Hepatocyte (in vitro differentiated cells): ENCODE measurements around the gene TFDP1. TPM values are rescaled to one million over a fixed set of nuclear protein-coding genes. Genes with fewer than 3 reads are reported as not detected.

ENCODE experiments used
- DNase-seq: peaks from one replicate; pipeline ENCODE4 v3.0.0-alpha.2; 2016; ENCODE audit warnings: low spot score
- H2AFZ ChIP-seq: fragments of 200-600 bp; sonication (generic); 2 replicates; pipeline ENCODE4 v1.6.0; 2016; ENCODE audit warnings: antibody characterized with exemption, mild to moderate bottlenecking
- H3K27ac ChIP-seq: fragments of 200-600 bp; sonication (generic); 2 replicates; pipeline ENCODE4 v1.5.1; 2016; ENCODE audit warnings: mild to moderate bottlenecking
- H3K27me3 ChIP-seq: fragments of 200-600 bp; sonication (generic); 2 replicates; pipeline ENCODE4 v1.6.1; 2016
- H3K36me3 ChIP-seq: fragments of 200-600 bp; sonication (generic); replicated peaks from 2 replicates; pipeline ENCODE4 v1.5.1; 2016; ENCODE audit warnings: low read depth; ENCODE audit not compliant: insufficient read depth
- H3K4me1 ChIP-seq: fragments of 200-600 bp; sonication (generic); 2 replicates; pipeline ENCODE4 v1.5.1; 2016; ENCODE audit warnings: mild to moderate bottlenecking, moderate library complexity; ENCODE audit not compliant: insufficient read depth
- H3K4me2 ChIP-seq: fragments of 200-600 bp; sonication (generic); 2 replicates; pipeline ENCODE4 v1.6.0; 2016
- H3K4me3 ChIP-seq: fragments of 200-600 bp; sonication (generic); 2 replicates; pipeline ENCODE4 v1.5.1; 2016; ENCODE audit warnings: mild to moderate bottlenecking
- H3K79me2 ChIP-seq: fragments of 200-600 bp; sonication (generic); 2 replicates; pipeline ENCODE4 v1.6.0; 2017; ENCODE audit warnings: mild to moderate bottlenecking
- H3K9me2 ChIP-seq: fragments of 200-600 bp; sonication (generic); replicated peaks from 2 replicates; pipeline ENCODE4 v1.6.0; 2017; ENCODE audit warnings: mild to moderate bottlenecking; ENCODE audit not compliant: insufficient read depth
- H3K9me3 ChIP-seq: fragments of 200-600 bp; sonication (generic); 2 replicates; pipeline ENCODE4 v1.5.1; 2016; ENCODE audit warnings: low read depth, mild to moderate bottlenecking
- H4K20me1 ChIP-seq: fragments of 200-600 bp; sonication (generic); 2 replicates; pipeline ENCODE4 v1.6.0; 2016; ENCODE audit warnings: mild to moderate bottlenecking; ENCODE audit not compliant: insufficient read depth, poor library complexity, severe bottlenecking
- CTCF ChIP-seq: fragments of 200-600 bp; sonication (generic); IDR thresholded peaks from 2 replicates; pipeline ENCODE4 v1.5.1; 2016; ENCODE audit warnings: antibody characterized with exemption, mild to moderate bottlenecking; ENCODE audit not compliant: poor library complexity
- EZH2 ChIP-seq: fragments of 200-600 bp; sonication (generic); IDR thresholded peaks from 2 replicates; pipeline ENCODE4 v1.6.1; 2016; ENCODE audit warnings: antibody characterized with exemption, mild to moderate bottlenecking, borderline replicate concordance
- EZH2phosphoT487 ChIP-seq: fragments of 200-600 bp; sonication (generic); IDR thresholded peaks from one replicate; pipeline ENCODE4 v1.6.1; 2018; ENCODE audit warnings: antibody characterized with exemption, mild to moderate bottlenecking, low read depth, moderate library complexity; ENCODE audit not compliant: unreplicated experiment, severe bottlenecking
- WGBS: methylation state at CpG from one replicate; pipeline ENCODE4 v1.1.6; 2016; ENCODE audit warnings: low lambda C conversion rate; ENCODE audit errors: missing lambda C conversion rate; 5-methylcytosine and 5-hydroxymethylcytosine counted together
- polyA plus RNA-seq: library from polyadenylated mRNA; unstranded; fragments of >200 nt; fragmentation: Nextera tagmentation; extraction: Ambion mirVana; gene quantifications from 2 replicates; pipeline ENCODE4 v1.2.1, GENCODE V29; 2016
- total RNA-seq: library from RNA; depleted of rRNA; stranded (reverse); fragments of >200 nt; gene quantifications from 2 replicates; pipeline ENCODE4 v1.2.3, GENCODE V29; 2014

Gene TFDP1
- total and polyA plus RNA-seq, 2 experiments from 2014 or later: 54.0 to 62.9 TPM

GRCh38 chr13:113651511-113652403 is 67.2 kb downstream of the TFDP1 start:
- no peak overlapping the region for H3K4me3 ChIP-seq
- H3K79me2 ChIP-seq: no peaks in the 10 kb centered on the region
- no peaks in the 10 kb centered on the region for H3K9me2 ChIP-seq
- TF ChIP-seq EZH2: no peak
- TF ChIP-seq CTCF: no peak
- no peak for TF ChIP-seq EZH2phosphoT487
- H3K36me3 ChIP-seq: no peaks in the 10 kb centered on the region
- no peaks in the 10 kb centered on the region for H3K27me3 ChIP-seq
- no peak overlapping the region for H3K4me2 ChIP-seq
- peak overlapping the region; percentile 51 for H3K27ac ChIP-seq
- no peaks in the 10 kb centered on the region for H3K4me1 ChIP-seq
- DNase-seq: no peak
- no peak overlapping the region for H2AFZ ChIP-seq
- no peaks in the 10 kb centered on the region for H4K20me1 ChIP-seq
- WGBS: 95% methylated on average over 32 of the region's 37 CpGs
- no peaks in the 10 kb centered on the region for H3K9me3 ChIP-seq

- H3K9me3 ChIP-seq: no peaks in the 10 kb centered on the region
- no peaks in the 10 kb centered on the region for H3K4me1 ChIP-seq
- H3K79me2 ChIP-seq: no peaks in the 10 kb centered on the region
- H3K27ac ChIP-seq: no peak overlapping the region
- H2AFZ ChIP-seq: no peak overlapping the region
- TF ChIP-seq CTCF (no peak), EZH2 (no peak), EZH2phosphoT487 (no peak)
- no peaks in the 10 kb centered on the region for H4K20me1 ChIP-seq
- no peaks in the 10 kb centered on the region for H3K36me3 ChIP-seq
- H3K4me2 ChIP-seq: no peak overlapping the region
- DNase-seq: no peak
- H3K27me3 ChIP-seq: no peaks in the 10 kb centered on the region
- WGBS: 92% methylated on average over 20 of the region's 24 CpGs
- H3K4me3 ChIP-seq: no peak overlapping the region
- no peaks in the 10 kb centered on the region for H3K9me2 ChIP-seq
Measured at GRCh38 chr13:113652404-113653263, 68.1 kb downstream of the TFDP1 start.

- no peak overlapping the region for H3K27ac ChIP-seq
- H3K9me2 ChIP-seq: no peaks in the 10 kb centered on the region
- no peaks in the 10 kb centered on the region for H3K36me3 ChIP-seq
- no peaks in the 10 kb centered on the region for H3K27me3 ChIP-seq
- no peaks in the 10 kb centered on the region for H4K20me1 ChIP-seq
- no peak overlapping the region for H3K4me3 ChIP-seq
- no peak for DNase-seq
- no peak for TF ChIP-seq CTCF
- TF ChIP-seq EZH2phosphoT487: no peak
- no peak for TF ChIP-seq EZH2
- no peaks in the 10 kb centered on the region for H3K4me1 ChIP-seq
- H3K79me2 ChIP-seq: no peaks in the 10 kb centered on the region
- 65% methylated on average over 21 of the region's 24 CpGs for WGBS
- no peaks in the 10 kb centered on the region for H3K9me3 ChIP-seq
- no peak overlapping the region for H3K4me2 ChIP-seq
- no peak overlapping the region for H2AFZ ChIP-seq
Measured at GRCh38 chr13:113653264-113654174, 69.0 kb downstream of the TFDP1 start.
